NB4 (cell line): ENCODE measurements around the gene TNS1.

Experiments used
- DNase-seq: peaks from one replicate; pipeline ENCODE4 v3.0.0; 2010; ENCODE audit warnings: low read depth
- H3K4me3 ChIP-seq: one replicate; pipeline ENCODE4 v1.5.1; 2011; ENCODE audit warnings: mild to moderate bottlenecking, low read depth, low read length, moderate library complexity
- CTCF ChIP-seq: IDR thresholded peaks from one replicate; pipeline ENCODE4 v1.5.1; 2012; ENCODE audit warnings: low read depth, low read length
- MAX ChIP-seq: IDR thresholded peaks from 2 replicates; pipeline ENCODE4 v1.6.1; 2011; ENCODE audit warnings: low read depth, low read length
- MYC ChIP-seq: IDR thresholded peaks from 2 replicates; pipeline ENCODE4 v1.6.1; 2011; ENCODE audit warnings: low read depth, low read length
- POLR2A ChIP-seq: IDR thresholded peaks from 2 replicates; pipeline ENCODE4 v1.6.1; 2011; ENCODE audit warnings: mild to moderate bottlenecking; ENCODE audit not compliant: insufficient read length; ENCODE audit errors: extremely low read depth

TNS1 gene

GRCh38 chr2:217949447-217949846, 53.3 kb downstream of the TNS1 start:
- no peak for DNase-seq
- TF ChIP-seq POLR2A (no peak), MAX (no peak)
- H3K4me3 ChIP-seq = no peak overlapping the region

- no peak for TF ChIP-seq MYC
- no peak for TF ChIP-seq MAX
- TF ChIP-seq CTCF = no peak
- TF ChIP-seq POLR2A = no peak
These were observed 53.9 kb downstream of the TNS1 start for GRCh38 chr2:217948897-217949296.

GRCh38 chr2:217948351-217948791, 54.4 kb downstream of the TNS1 start:
- H3K4me3 ChIP-seq = no peak overlapping the region
- no peak for DNase-seq
- TF ChIP-seq CTCF (no peak), MAX (no peak), POLR2A (no peak)

More at GRCh38 chr2:217948897-217949296, 53.9 kb downstream of the TNS1 start:
- no peak for DNase-seq
- H3K4me3 ChIP-seq = no peak overlapping the region

GRCh38 chr2:217947383-217948350, 55.1 kb downstream of the TNS1 start:
- H3K4me3 ChIP-seq = no peak overlapping the region
- DNase-seq = no peak
- TF ChIP-seq CTCF = no peak
- TF ChIP-seq POLR2A = no peak
- TF ChIP-seq MAX = no peak
- no peak for TF ChIP-seq MYC

GRCh38 chr2:217946051-217946450, 56.7 kb downstream of the TNS1 start:
- no peak overlapping the region for H3K4me3 ChIP-seq
- TF ChIP-seq POLR2A (no peak), CTCF (no peak), MYC (no peak)
- no peak for DNase-seq

- no peak for TF ChIP-seq MYC
- TF ChIP-seq CTCF = no peak
- TF ChIP-seq MAX = no peak
- TF ChIP-seq POLR2A = no peak
- no peak overlapping the region for H3K4me3 ChIP-seq
- no peak for DNase-seq
These were observed 57.3 kb downstream of the TNS1 start for GRCh38 chr2:217945530-217945929.
